Skeletal muscle tissue (tissue), 4 donors: ENCODE results near the gene HEYL. TPM values are rescaled to one million over a fixed set of nuclear protein-coding genes. Genes with fewer than 3 reads are reported as not detected.
A peak's percentile ranks its signal among the peaks of the same experiment; 100 is the strongest.

Source experiments
- H3K27ac ChIP-seq: one replicate; pipeline ENCODE4 v1.7.0; 2013; ENCODE audit warnings: mild to moderate bottlenecking, low read depth, low read length, inconsistent platforms
- H3K27me3 ChIP-seq, 3 donors: one replicate each; pipeline ENCODE4 v1.7.0; 2013; ENCODE audit warnings: low read length in 3 of 3; ENCODE audit not compliant: control insufficient read depth in 3 of 3, insufficient read depth in 3 of 3
- H3K36me3 ChIP-seq, 3 donors: one replicate each; pipeline ENCODE4 v1.7.0; 2013; ENCODE audit warnings: low read length in 3 of 3; ENCODE audit not compliant: control insufficient read depth in 3 of 3, insufficient read depth in 3 of 3
- H3K4me1 ChIP-seq, 3 donors: one replicate each; pipeline ENCODE4 v1.7.0; 2013; ENCODE audit warnings: low read length in 3 of 3, mild to moderate bottlenecking in 3 of 3; ENCODE audit not compliant: control insufficient read depth in 3 of 3, insufficient read depth in 3 of 3
- H3K4me3 ChIP-seq, 3 donors: one replicate each; pipeline ENCODE4 v1.7.0; 2013; ENCODE audit warnings: low read length in 3 of 3
- H3K9ac ChIP-seq, 3 donors: one replicate each; pipeline ENCODE4 v1.7.0; 2013; ENCODE audit warnings: low read length in 3 of 3, mild to moderate bottlenecking in 3 of 3, moderate library complexity in 2 of 3, low read depth in 1 of 3
- H3K9me3 ChIP-seq, 3 donors: one replicate each; pipeline ENCODE4 v1.7.0; 2013; ENCODE audit warnings: low read length in 3 of 3; ENCODE audit not compliant: control insufficient read depth in 3 of 3
- total RNA-seq: library from RNA; depleted of rRNA; stranded (reverse); fragments of >200 nt; gene quantifications from one replicate; pipeline ENCODE4 v1.2.3, GENCODE V29; 2014
- donor health status: Osteomylitis.

Gene HEYL
- total RNA-seq, 1 donor from 2014 or later: 11.0 TPM

- Histone ChIP-seq H3K9me3 (no peaks in the 10 kb centered on the region), H3K36me3 (no peaks in the 10 kb centered on the region), H3K4me3 (no peak overlapping the region), H3K27ac (no peak overlapping the region), H3K4me1 (no peaks in the 10 kb centered on the region), H3K27me3 (no peaks in the 10 kb centered on the region), H3K9ac (no peak overlapping the region)
Observed at GRCh38 chr1:39596163-39596562, 43.3 kb downstream of the HEYL start.

DNA sequence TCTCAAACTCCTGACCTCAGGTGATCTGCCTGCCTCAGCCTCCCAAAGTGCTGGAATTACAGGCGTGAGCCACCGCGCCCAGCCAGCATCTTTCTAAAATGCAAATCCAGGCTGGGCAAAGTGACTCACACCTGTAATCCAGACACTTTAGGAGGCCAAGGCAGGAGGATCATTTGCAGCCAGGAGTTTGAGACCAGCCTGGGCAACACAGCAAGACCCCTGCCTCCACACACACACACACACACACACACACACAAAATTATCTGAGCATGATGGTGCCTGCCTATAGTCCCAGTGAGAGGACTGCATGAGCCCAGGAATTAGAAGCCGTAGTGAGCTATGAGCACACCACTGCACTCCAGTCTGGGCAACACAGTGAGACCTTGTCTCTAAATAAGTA lies 46.1 kb downstream of the HEYL start:
- H3K27ac ChIP-seq: no peak overlapping the region
- H3K4me3 ChIP-seq: no peak overlapping the region
- H3K4me1 ChIP-seq: no peaks in the 10 kb centered on the region
- no peaks in the 10 kb centered on the region for H3K27me3 ChIP-seq
- no peaks in the 10 kb centered on the region for H3K9me3 ChIP-seq
- no peak overlapping the region for H3K9ac ChIP-seq
- H3K36me3 ChIP-seq: no peaks in the 10 kb centered on the region

DNA sequence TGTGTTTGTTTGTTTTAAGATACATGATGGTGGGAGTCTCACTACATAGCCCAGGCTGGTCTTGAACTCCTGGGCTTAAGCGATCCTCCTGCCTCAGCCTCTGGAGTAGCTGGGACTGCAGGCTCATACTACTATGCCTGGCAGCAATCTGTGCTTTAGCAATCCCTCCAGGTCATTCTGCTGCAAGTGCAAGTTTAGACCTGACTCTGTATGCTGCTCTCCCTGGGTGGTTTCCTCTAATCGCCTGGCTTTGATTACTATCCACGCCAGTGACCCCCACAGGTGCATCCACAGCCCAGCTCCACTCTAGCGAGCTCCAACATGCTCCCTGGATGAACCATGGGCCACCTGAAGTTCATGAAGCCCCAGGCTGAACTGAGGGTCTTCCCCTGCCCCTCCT lies 47.4 kb downstream of the HEYL start:
- H3K36me3 ChIP-seq: no peaks in the 10 kb centered on the region
- no peaks in the 10 kb centered on the region for H3K4me1 ChIP-seq
- no peaks in the 10 kb centered on the region for H3K9me3 ChIP-seq
- no peak overlapping the region for H3K27ac ChIP-seq
- H3K9ac ChIP-seq: no peak overlapping the region
- no peak overlapping the region for H3K4me3 ChIP-seq
- no peaks in the 10 kb centered on the region for H3K27me3 ChIP-seq

DNA sequence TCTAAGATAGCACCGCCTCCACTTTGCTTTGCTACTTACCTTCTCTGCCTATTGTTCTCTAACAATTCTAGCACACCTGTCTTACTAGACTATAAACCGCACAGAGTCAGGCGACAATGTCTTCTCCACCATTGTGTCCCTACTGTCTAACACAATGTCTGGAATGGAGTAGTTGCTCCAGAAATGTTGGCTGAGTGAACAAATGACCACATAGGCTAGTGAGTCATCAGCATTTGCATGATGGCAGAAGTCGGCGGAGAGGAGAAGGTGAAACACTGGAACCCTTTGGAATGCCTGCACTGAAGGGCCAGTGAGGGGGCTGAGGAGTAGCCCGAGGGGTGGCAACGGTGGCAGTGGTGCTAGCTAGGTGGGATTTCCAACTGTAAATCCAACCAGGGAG lies 48.9 kb downstream of the HEYL start:
- Histone ChIP-seq H3K4me3 (no peak overlapping the region), H3K27ac (no peak overlapping the region), H3K9me3 (no peaks in the 10 kb centered on the region), H3K9ac (no peak overlapping the region), H3K4me1 (no peaks in the 10 kb centered on the region), H3K36me3 (no peaks in the 10 kb centered on the region), H3K27me3 (no peaks in the 10 kb centered on the region)

GRCh38 chr1:39585933-39586332 lies 53.5 kb downstream of the HEYL start:
- Histone ChIP-seq H3K27me3 (no peaks in the 10 kb centered on the region), H3K27ac (no peak overlapping the region), H3K9ac (no peak overlapping the region), H3K4me3 (no peak overlapping the region), H3K4me1 (no peaks in the 10 kb centered on the region), H3K36me3 (no peaks in the 10 kb centered on the region), H3K9me3 (no peaks in the 10 kb centered on the region)

DNA sequence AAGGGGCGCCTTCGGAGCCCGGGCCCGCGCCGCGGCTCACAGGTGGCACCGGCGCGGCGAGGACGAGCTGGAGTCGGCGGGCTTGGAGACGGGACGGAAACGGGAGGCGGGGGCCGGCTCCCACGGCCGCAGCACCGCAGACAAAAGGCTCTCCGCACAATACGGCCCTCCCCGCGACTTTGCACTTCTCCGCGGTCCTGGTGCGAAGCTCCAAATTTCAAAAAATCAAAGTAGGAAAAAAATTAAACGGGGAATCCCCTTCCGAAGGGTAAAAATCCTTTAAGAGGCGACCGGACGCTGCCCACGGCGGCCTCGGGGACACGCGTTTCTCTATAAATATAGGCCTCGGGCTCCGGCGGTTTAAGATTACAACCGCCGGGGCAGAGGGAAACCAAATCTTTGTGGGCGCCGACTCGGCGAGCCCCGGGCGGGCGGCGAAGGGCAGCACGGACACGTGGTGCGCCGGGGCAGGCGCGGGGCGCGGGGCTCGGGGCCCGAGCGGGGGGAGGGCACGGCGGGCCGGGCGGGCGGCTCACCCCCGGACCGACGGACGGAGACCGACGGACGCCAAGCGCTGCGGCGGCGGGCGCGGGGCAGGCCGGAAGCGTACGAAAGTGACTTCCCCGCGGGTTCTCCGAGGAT lies 63.3 kb downstream of the HEYL start:
- peak overlapping the region; percentile 96 for H3K27ac ChIP-seq
- H3K4me1 ChIP-seq: peaks cover 26 to 36% (median 31%) of the 10 kb centered on the region in 3 donors
- H3K9ac ChIP-seq: peak overlapping the region; percentile 83 to 95 (median 90)
- no peaks in the 10 kb centered on the region for H3K9me3 ChIP-seq
- no peaks in the 10 kb centered on the region for H3K27me3 ChIP-seq
- H3K36me3 ChIP-seq: peaks cover 14 to 26% (median 16%) of the 10 kb centered on the region in 3 donors
- H3K4me3 ChIP-seq: peak overlapping the region; percentile 76 to 93 (median 91)

GRCh38 chr1:39575191-39576015 lies 64.0 kb downstream of the HEYL start:
- Histone ChIP-seq H3K4me3 (peak overlapping the region; percentile 87 to 93 (median 91)), H3K36me3 (peaks cover 21 to 32% (median 23%) of the 10 kb centered on the region in 3 donors), H3K9me3 (no peaks in the 10 kb centered on the region), H3K27me3 (no peaks in the 10 kb centered on the region), H3K4me1 (peaks cover 29 to 36% (median 31%) of the 10 kb centered on the region in 3 donors), H3K27ac (peak overlapping the region; percentile 96), H3K9ac (peak overlapping the region; percentile 83 to 95 (median 90))

GRCh38 chr1:39574646-39575045 lies 64.8 kb downstream of the HEYL start:
- Histone ChIP-seq H3K4me1 (peaks cover 29 to 36% (median 31%) of the 10 kb centered on the region in 3 donors), H3K27ac (peak overlapping the region; percentile 96), H3K9ac (peak overlapping the region; percentile 83 to 95 (median 90)), H3K36me3 (peaks cover 29 to 37% (median 30%) of the 10 kb centered on the region in 3 donors), H3K27me3 (no peaks in the 10 kb centered on the region), H3K9me3 (no peaks in the 10 kb centered on the region), H3K4me3 (peak overlapping the region; percentile 87 to 93 (median 91))
